Trophoblast cell (in vitro differentiated cells and primary cell): ENCODE data around the gene PSORS1C1.

Experiments
- DNase-seq, 2 donors: peaks; one replicate each; pipeline ENCODE4 v3.0.0-alpha.2; 2016
- H2AFZ ChIP-seq: 2 replicates; pipeline ENCODE4 v1.6.1; 2013; ENCODE audit warnings: low read length, moderate library complexity, mild to moderate bottlenecking; ENCODE audit not compliant: insufficient read depth, poor library complexity
- H2AK5ac ChIP-seq: 2 replicates; pipeline ENCODE4 v1.6.1; 2013; ENCODE audit warnings: mild to moderate bottlenecking, low read length
- H2BK120ac ChIP-seq: 2 replicates; pipeline ENCODE4 v1.6.1; 2013; ENCODE audit warnings: low read length, mild to moderate bottlenecking, moderate library complexity; ENCODE audit not compliant: insufficient read depth, poor library complexity
- H2BK12ac ChIP-seq: 2 replicates; pipeline ENCODE4 v1.6.1; 2013; ENCODE audit warnings: mild to moderate bottlenecking, low read length, moderate library complexity
- H2BK5ac ChIP-seq: 2 replicates; pipeline ENCODE4 v1.6.1; 2013; ENCODE audit warnings: low read length, low read depth, moderate library complexity, mild to moderate bottlenecking; ENCODE audit not compliant: poor library complexity
- H3K14ac ChIP-seq: 2 replicates; pipeline ENCODE4 v1.6.1; 2013; ENCODE audit warnings: mild to moderate bottlenecking, low read length
- H3K18ac ChIP-seq: 2 replicates; pipeline ENCODE4 v1.6.1; 2013; ENCODE audit warnings: mild to moderate bottlenecking, low read length
- H3K23ac ChIP-seq: 2 replicates; pipeline ENCODE4 v1.6.1; 2013; ENCODE audit warnings: low read length
- H3K27ac ChIP-seq: 2 replicates; pipeline ENCODE4 v1.5.1; 2013; ENCODE audit warnings: low read depth, mild to moderate bottlenecking, inconsistent platforms, low read length, moderate library complexity
- H3K27me3 ChIP-seq: 2 replicates; pipeline ENCODE4 v1.6.1; 2013; ENCODE audit warnings: inconsistent platforms, mild to moderate bottlenecking, low read length, moderate library complexity; ENCODE audit not compliant: insufficient read depth
- H3K36me3 ChIP-seq, 2 experiments: 1 replicate in 1 of 2; 2 replicates in 1 of 2; pipeline ENCODE4 v1.6.1; 2013; ENCODE audit warnings: low read length in 2 of 2, mild to moderate bottlenecking in 2 of 2, moderate library complexity in 1 of 2; ENCODE audit not compliant: insufficient read depth in 2 of 2, control insufficient read depth in 1 of 2
- H3K4ac ChIP-seq: 2 replicates; pipeline ENCODE4 v1.6.1; 2013; ENCODE audit warnings: low read depth, mild to moderate bottlenecking, low read length, moderate library complexity
- H3K4me1 ChIP-seq, 2 experiments: 1 replicate in 1 of 2; 2 replicates in 1 of 2; pipeline ENCODE4 v1.6.1; 2013; ENCODE audit warnings: low read length in 2 of 2, mild to moderate bottlenecking in 2 of 2, moderate library complexity in 1 of 2; ENCODE audit not compliant: insufficient read depth in 2 of 2, control insufficient read depth in 1 of 2
- H3K4me2 ChIP-seq: 2 replicates; pipeline ENCODE4 v1.6.1; 2013; ENCODE audit warnings: inconsistent platforms, mild to moderate bottlenecking, low read length, moderate library complexity
- H3K4me3 ChIP-seq: 2 replicates; pipeline ENCODE4 v1.5.1; 2013; ENCODE audit warnings: mild to moderate bottlenecking, low read depth, low read length, inconsistent platforms
- H3K79me1 ChIP-seq: one replicate; pipeline ENCODE4 v1.6.1; 2013; ENCODE audit warnings: low read length
- H3K79me2 ChIP-seq: 2 replicates; pipeline ENCODE4 v1.6.1; 2013; ENCODE audit warnings: low read length, mild to moderate bottlenecking; ENCODE audit not compliant: control insufficient read depth, insufficient read depth, poor library complexity
- H3K9ac ChIP-seq: 2 replicates; pipeline ENCODE4 v1.6.1; 2013; ENCODE audit warnings: mild to moderate bottlenecking, low read length
- H3K9me3 ChIP-seq: 2 replicates; pipeline ENCODE4 v1.6.1; 2013; ENCODE audit warnings: low read depth, mild to moderate bottlenecking, control low read depth, inconsistent platforms, low read length; ENCODE audit not compliant: insufficient read depth
- H4K12ac ChIP-seq: 2 replicates; pipeline ENCODE4 v1.6.1; 2013; ENCODE audit warnings: low read depth, mild to moderate bottlenecking, low read length, moderate library complexity
- H4K8ac ChIP-seq: 2 replicates; pipeline ENCODE4 v1.6.1; 2013; ENCODE audit warnings: low read depth, mild to moderate bottlenecking, low read length, moderate library complexity
- H4K91ac ChIP-seq: one replicate; pipeline ENCODE4 v1.6.1; 2013; ENCODE audit warnings: low read depth, mild to moderate bottlenecking, low read length, moderate library complexity
- WGBS: extraction: QIAGEN DNeasy Blood & Tissue Kit; methylation state at CpG from one replicate; pipeline ENCODE4 v1.1.7; 2013; ENCODE audit warnings: missing lambda C conversion rate; ENCODE audit not compliant: insufficient read length, insufficient coverage; ENCODE audit errors: extremely low coverage; 5-methylcytosine and 5-hydroxymethylcytosine counted together

The PSORS1C1 gene

GRCh38 chr6:31113861-31114540 lies 599 bp upstream of the PSORS1C1 start:
- Histone ChIP-seq H3K4me1 (peaks cover 9 to 14% of the 10 kb centered on the region in 2 experiments), H3K9ac (no peak overlapping the region), H3K9me3 (peaks cover 1% of the 10 kb centered on the region), H3K23ac (no peak overlapping the region), H4K91ac (no peak overlapping the region), H3K18ac (no peak overlapping the region), H2BK12ac (no peak overlapping the region), H2AFZ (no peak overlapping the region), H3K4me2 (no peak overlapping the region), H2AK5ac (no peak overlapping the region), H4K8ac (peak overlapping the region; percentile 33), H3K27me3 (no peaks in the 10 kb centered on the region), H3K79me2 (no peaks in the 10 kb centered on the region), H2BK5ac (no peak overlapping the region), H2BK120ac (no peak overlapping the region), H4K12ac (no peak overlapping the region), H3K27ac (peak overlapping the region; percentile 7), H3K4me3 (no peak overlapping the region), H3K4ac (no peak overlapping the region), H3K79me1 (no peaks in the 10 kb centered on the region), H3K14ac (no peak overlapping the region), H3K36me3 (no peaks in the 10 kb centered on the region)
- no peak for DNase-seq
- WGBS, result no CpG with 5 or more reads among the region's 7 CpGs

- Histone ChIP-seq H3K4me3 (no peak overlapping the region), H3K36me3 (no peaks in the 10 kb centered on the region), H2BK5ac (no peak overlapping the region), H3K9me3 (peaks cover 1% of the 10 kb centered on the region), H3K27me3 (no peaks in the 10 kb centered on the region), H2AK5ac (no peak overlapping the region), H3K9ac (no peak overlapping the region), H2AFZ (peak overlapping the region; percentile 50), H3K79me2 (no peaks in the 10 kb centered on the region), H3K4me1 (peaks cover 9 to 14% of the 10 kb centered on the region in 2 experiments), H4K91ac (peak overlapping the region; percentile 45), H4K12ac (no peak overlapping the region), H3K4ac (no peak overlapping the region), H2BK12ac (no peak overlapping the region), H3K23ac (no peak overlapping the region), H2BK120ac (no peak overlapping the region), H4K8ac (no peak overlapping the region), H3K18ac (no peak overlapping the region), H3K14ac (no peak overlapping the region), H3K79me1 (no peaks in the 10 kb centered on the region), H3K27ac (no peak overlapping the region), H3K4me2 (no peak overlapping the region)
- DNase-seq, result peak; percentile 20 to 47
- no CpG with 5 or more reads among the region's 9 CpGs for WGBS
Measured at GRCh38 chr6:31114970-31115849, 610 bp downstream of the PSORS1C1 start.

- Histone ChIP-seq H3K79me2 (no peaks in the 10 kb centered on the region), H2BK5ac (no peak overlapping the region), H3K79me1 (no peaks in the 10 kb centered on the region), H3K27me3 (no peaks in the 10 kb centered on the region), H4K12ac (no peak overlapping the region), H3K23ac (no peak overlapping the region), H3K4ac (no peak overlapping the region), H2BK12ac (no peak overlapping the region), H4K8ac (no peak overlapping the region), H3K27ac (no peak overlapping the region), H2BK120ac (no peak overlapping the region), H3K9me3 (peaks cover 1% of the 10 kb centered on the region), H3K4me2 (no peak overlapping the region), H4K91ac (no peak overlapping the region), H3K4me1 (peaks cover 9 to 14% of the 10 kb centered on the region in 2 experiments), H3K18ac (no peak overlapping the region), H2AFZ (no peak overlapping the region), H3K36me3 (no peaks in the 10 kb centered on the region), H3K14ac (no peak overlapping the region), H2AK5ac (no peak overlapping the region), H3K4me3 (no peak overlapping the region), H3K9ac (no peak overlapping the region)
- DNase-seq, result no peak
- no CpG with 5 or more reads among the region's 12 CpGs for WGBS
Measured at GRCh38 chr6:31115941-31116560, 1.5 kb downstream of the PSORS1C1 start.

- H4K12ac ChIP-seq, result no peak overlapping the region
- H3K27me3 ChIP-seq, result no peaks in the 10 kb centered on the region
- no peak overlapping the region for H2BK120ac ChIP-seq
- H3K18ac ChIP-seq, result no peak overlapping the region
- WGBS, result no CpG with 5 or more reads among the region's 19 CpGs
- H3K14ac ChIP-seq, result no peak overlapping the region
- no peak overlapping the region for H2AFZ ChIP-seq
- no peaks in the 10 kb centered on the region for H3K79me2 ChIP-seq
- H3K9ac ChIP-seq, result no peak overlapping the region
- H3K36me3 ChIP-seq, result no peaks in the 10 kb centered on the region
- H2BK12ac ChIP-seq, result no peak overlapping the region
- peaks cover 1% of the 10 kb centered on the region for H3K9me3 ChIP-seq
- no peak overlapping the region for H4K91ac ChIP-seq
- DNase-seq, result no peak
- H3K23ac ChIP-seq, result no peak overlapping the region
- H3K4me3 ChIP-seq, result no peak overlapping the region
- H2BK5ac ChIP-seq, result no peak overlapping the region
- no peak overlapping the region for H3K4ac ChIP-seq
- H3K27ac ChIP-seq, result no peak overlapping the region
- H3K4me1 ChIP-seq, result peaks cover 9 to 14% of the 10 kb centered on the region in 2 experiments
- H2AK5ac ChIP-seq, result no peak overlapping the region
- H4K8ac ChIP-seq, result no peak overlapping the region
- no peaks in the 10 kb centered on the region for H3K79me1 ChIP-seq
- no peak overlapping the region for H3K4me2 ChIP-seq
Measured at GRCh38 chr6:31116661-31117385, 2.2 kb downstream of the PSORS1C1 start.
